HCT116 (cell line): ENCODE data around the gene OPCML. TPM values are rescaled to one million over a fixed set of nuclear protein-coding genes. Genes with fewer than 3 reads are reported as not detected.

Experiments
- ATAC-seq: fragments of 200-7000 bp; cut with Tn5 transposase; 2 replicates; pipeline ENCODE4 v1.9.1; 2020; ENCODE audit warnings: mild to moderate bottlenecking, moderate library complexity
- BruUV-seq: library from RNA; stranded (reverse); fragments of 400-500 nt; replicated peaks from 2 replicates; lab custom pipeline; 2021; lab: Mats Ljungman, UMichigan
- CTCF ChIA-PET: fragments of 300-600 bp; sonication (Branson Sonifier 250); formaldehyde crosslinking; loops from one replicate; lab custom pipeline; 2021; ENCODE audit warnings: antibody characterized with exemption; lab: Charles Lee
- POLR2A ChIA-PET: fragments of 300-600, 350-600 bp; sonication (Branson Sonifier 250); formaldehyde crosslinking; loops from one replicate; lab custom pipeline; 2021; ENCODE audit warnings: antibody characterized with exemption; lab: Charles Lee
- RAD21 ChIA-PET, 2 experiments: fragments of 300-600 bp; sonication (Branson Sonifier 250); formaldehyde crosslinking; loops; one replicate each; lab custom pipeline; 2023; ENCODE audit warnings: low total read pairs in 2 of 2; ENCODE audit not compliant: uncharacterized antibody in 2 of 2, unreplicated experiment in 2 of 2, low non-redundant PET in 1 of 2; lab: Charles Lee
- DNase-seq: peaks from one replicate; pipeline ENCODE4 v3.0.0-alpha.2; 2010; ENCODE audit warnings: low read depth, low spot score
- H2AFZ ChIP-seq: fragments of 200-600 bp; shearing (Covaris generic), sonication (generic); 2 replicates; pipeline ENCODE4 v1.6.1; 2017; ENCODE audit warnings: low read depth, mixed run types, mixed read lengths, antibody characterized with exemption, low read length; ENCODE audit not compliant: poor library complexity, severe bottlenecking
- H3K27ac ChIP-seq: 2 replicates; pipeline ENCODE4 v1.5.1; 2012; ENCODE audit warnings: low read depth, low read length
- H3K27me3 ChIP-seq: fragments of 200-600 bp; sonication (generic); 2 replicates; pipeline ENCODE4 v1.6.1; 2016; ENCODE audit warnings: mixed run types, low read length, mixed read lengths; ENCODE audit not compliant: insufficient read depth
- H3K36me3 ChIP-seq, 2 experiments: fragments of 200-500 bp in 1 of 2; fragments of 200-600 bp in 1 of 2; sonication (Bioruptor generic) in 1 of 2; sonication (generic) in 1 of 2; 2 replicates each; pipeline versions ENCODE4 v1.5.1 to v1.6.1; 2014 to 2016; ENCODE audit warnings: low read length in 2 of 2, inconsistent platforms in 1 of 2, mixed read lengths in 1 of 2, mixed run types in 1 of 2; ENCODE audit not compliant: insufficient read depth in 2 of 2, control insufficient read depth in 1 of 2
- H3K4me1 ChIP-seq, 2 experiments: fragments of 200-600 bp in 1 of 2; sonication (generic) in 1 of 2; 2 replicates each; pipeline versions ENCODE4 v1.5.1 to v1.6.1; 2012 to 2017; ENCODE audit warnings: low read length in 2 of 2, inconsistent platforms in 1 of 2, mild to moderate bottlenecking in 1 of 2, mixed read lengths in 1 of 2, mixed run types in 1 of 2, moderate library complexity in 1 of 2; ENCODE audit not compliant: insufficient read depth in 2 of 2, control insufficient read depth in 1 of 2
- H3K4me2 ChIP-seq: fragments of 200-600 bp; sonication (generic); 2 replicates; pipeline ENCODE4 v1.6.1; 2017; ENCODE audit warnings: mixed run types, low read length, mixed read lengths
- H3K4me3 ChIP-seq, 2 experiments: fragments of 200-600 bp in 1 of 2; sonication (generic) in 1 of 2; replicated peaks in 1 of 2; 2 replicates each; pipeline ENCODE4 v1.5.1; 2011 to 2016; ENCODE audit warnings: low read length in 2 of 2, control low read depth in 1 of 2, low read depth in 1 of 2, mild to moderate bottlenecking in 1 of 2, mixed read lengths in 1 of 2, mixed run types in 1 of 2
- H3K79me2 ChIP-seq: fragments of 200-600 bp; sonication (generic); 2 replicates; pipeline ENCODE4 v1.6.1; 2017; ENCODE audit warnings: mild to moderate bottlenecking, mixed run types, low read length, moderate library complexity, mixed read lengths; ENCODE audit not compliant: insufficient read depth
- H3K9ac ChIP-seq: fragments of 200-600 bp; sonication (generic); 2 replicates; pipeline ENCODE4 v1.6.1; 2016; ENCODE audit warnings: low read length, mixed read lengths
- H3K9me2 ChIP-seq: fragments of 200-600 bp; sonication (generic), shearing (Covaris generic); 2 replicates; pipeline ENCODE4 v1.6.1; 2017; ENCODE audit warnings: mixed run types, mild to moderate bottlenecking, moderate library complexity; ENCODE audit not compliant: insufficient read depth
- H3K9me3 ChIP-seq, 2 experiments: fragments of 200-500 bp in 1 of 2; fragments of 200-600 bp in 1 of 2; sonication (Bioruptor generic) in 1 of 2; sonication (generic) in 1 of 2; 2 replicates each; pipeline ENCODE4 v1.6.1; 2014 to 2017; ENCODE audit warnings: low read length in 2 of 2, mixed read lengths in 2 of 2, inconsistent platforms in 1 of 2, low read depth in 1 of 2, mild to moderate bottlenecking in 1 of 2, mixed run types in 1 of 2, moderate library complexity in 1 of 2; ENCODE audit not compliant: control insufficient read depth in 1 of 2, insufficient read depth in 1 of 2
- H4K20me1 ChIP-seq: fragments of 200-600 bp; sonication (generic), shearing (Covaris generic); 2 replicates; pipeline ENCODE4 v1.6.1; 2017; ENCODE audit warnings: mixed run types, mild to moderate bottlenecking, moderate library complexity; ENCODE audit not compliant: insufficient read depth
- ATF3 ChIP-seq: IDR thresholded peaks from 2 replicates; pipeline ENCODE4 v1.6.1; 2012
- CBX3 ChIP-seq: IDR thresholded peaks from 2 replicates; pipeline ENCODE4 v1.6.1; 2012; ENCODE audit warnings: low read depth
- CEBPB ChIP-seq: IDR thresholded peaks from 2 replicates; pipeline ENCODE4 v1.6.1; 2012; ENCODE audit warnings: low read depth
- EGR1 ChIP-seq: IDR thresholded peaks from 2 replicates; pipeline ENCODE4 v1.6.1; 2012; ENCODE audit warnings: low read depth
- ELF1 ChIP-seq: IDR thresholded peaks from 2 replicates; pipeline ENCODE4 v1.6.1; 2012; ENCODE audit warnings: low read depth, borderline replicate concordance
- EZH2 ChIP-seq: fragments of 200-600 bp; sonication (generic); IDR thresholded peaks from 2 replicates; pipeline ENCODE4 v1.6.1; 2017; ENCODE audit warnings: antibody characterized with exemption, mixed run types
- EZH2phosphoT487 ChIP-seq: fragments of 200-600 bp; IDR thresholded peaks from 2 replicates; pipeline ENCODE4 v1.6.1; 2018; ENCODE audit warnings: antibody characterized with exemption, borderline replicate concordance
- MAX ChIP-seq: IDR thresholded peaks from 2 replicates; pipeline ENCODE4 v1.6.1; 2012
- POLR2AphosphoS5 ChIP-seq: IDR thresholded peaks from 2 replicates; pipeline ENCODE4 v1.6.1; 2011; ENCODE audit warnings: mild to moderate bottlenecking, low read depth, low read length, moderate library complexity
- RAD21 ChIP-seq: IDR thresholded peaks from 2 replicates; pipeline ENCODE4 v1.6.1; 2012; ENCODE audit warnings: low read depth, mild to moderate bottlenecking
- SIN3A ChIP-seq: IDR thresholded peaks from 2 replicates; pipeline ENCODE4 v1.6.1; 2012; ENCODE audit warnings: low read depth
- SP1 ChIP-seq: IDR thresholded peaks from 2 replicates; pipeline ENCODE4 v1.6.1; 2012; ENCODE audit warnings: low read depth
- YY1 ChIP-seq: IDR thresholded peaks from 2 replicates; pipeline ENCODE4 v1.6.1; 2011; ENCODE audit warnings: low read length, low read depth, moderate library complexity, mild to moderate bottlenecking; ENCODE audit not compliant: insufficient replicate concordance; ENCODE audit errors: extremely low read depth
- ZNF274 ChIP-seq: fragments of 200-500 bp; sonication (Bioruptor generic); IDR thresholded peaks from 2 replicates; pipeline ENCODE4 v1.6.1; 2014; ENCODE audit warnings: mild to moderate bottlenecking, low read depth, low read length, inconsistent platforms
- intact Hi-C: fragments of 100-400 bp; cut with micrococcal nuclease; formaldehyde crosslinking; loops from 2 replicates; pipeline ENCODE4 v1.10.0; 2022
- total RNA-seq: library from RNA; stranded (reverse); gene quantifications from one replicate; pipeline ENCODE4 v1.2.1, GENCODE V29; 2021; ENCODE audit not compliant: unreplicated experiment
- TF ChIP-seq, protein P1 (sequence below), 3 experiments: fragments of 200-600 bp in 1 of 3; sonication (generic) in 1 of 3; IDR thresholded peaks in 2 of 3; conservative IDR thresholded peaks in 1 of 3; 2 replicates each; pipeline ENCODE4 v1.5.1; 2012 to 2017; ENCODE audit warnings: low read depth in 2 of 3, low read length in 2 of 3, antibody characterized with exemption in 1 of 3, borderline replicate concordance in 1 of 3, control low read depth in 1 of 3, mild to moderate bottlenecking in 1 of 3, mixed read lengths in 1 of 3, mixed run types in 1 of 3, moderate library complexity in 1 of 3; ENCODE audit not compliant: insufficient read depth in 1 of 3
- TF ChIP-seq, protein P2 (sequence below): IDR thresholded peaks from 2 replicates; pipeline ENCODE4 v1.6.1; 2011; ENCODE audit warnings: mild to moderate bottlenecking, low read length, moderate library complexity; ENCODE audit not compliant: insufficient replicate concordance; ENCODE audit errors: extremely low read depth
- TF ChIP-seq, protein P3 (sequence below): IDR thresholded peaks from 2 replicates; pipeline ENCODE4 v1.6.1; 2012; ENCODE audit warnings: low read depth

The OPCML gene
- total RNA-seq, 1 experiment from 2014 or later = not detected

GRCh38 chr11:133343951-133344350 is 188.3 kb downstream of the OPCML start:
- Histone ChIP-seq H3K9ac (no peak overlapping the region), H3K9me3 (peaks cover 0 to 29% of the 10 kb centered on the region in 2 experiments; a peak in 2 of 4 replicates), H3K4me2 (no peak overlapping the region), H3K27me3 (no peaks in the 10 kb centered on the region), H3K4me1 (no peaks in the 10 kb centered on the region), H3K9me2 (no peaks in the 10 kb centered on the region), H3K4me3 (no peak overlapping the region), H3K79me2 (no peaks in the 10 kb centered on the region), H4K20me1 (no peaks in the 10 kb centered on the region), H3K27ac (no peak overlapping the region), H2AFZ (no peak overlapping the region), H3K36me3 (no peaks in the 10 kb centered on the region)
- DNase-seq = no peak
- CTCF ChIA-PET = no interaction called here
- POLR2A ChIA-PET = no interaction called here
- RAD21 ChIA-PET = no interaction called here
- TF ChIP-seq SIN3A (no peak), ZNF274 (no peak), EZH2phosphoT487 (no peak), SP1 (no peak), MAX (no peak), YY1 (no peak), EZH2 (no peak), POLR2AphosphoS5 (no peak), RAD21 (no peak), CBX3 (no peak), ELF1 (no peak), ATF3 (no peak), CEBPB (no peak), EGR1 (no peak)
- TF ChIP-seq, protein P1, sequence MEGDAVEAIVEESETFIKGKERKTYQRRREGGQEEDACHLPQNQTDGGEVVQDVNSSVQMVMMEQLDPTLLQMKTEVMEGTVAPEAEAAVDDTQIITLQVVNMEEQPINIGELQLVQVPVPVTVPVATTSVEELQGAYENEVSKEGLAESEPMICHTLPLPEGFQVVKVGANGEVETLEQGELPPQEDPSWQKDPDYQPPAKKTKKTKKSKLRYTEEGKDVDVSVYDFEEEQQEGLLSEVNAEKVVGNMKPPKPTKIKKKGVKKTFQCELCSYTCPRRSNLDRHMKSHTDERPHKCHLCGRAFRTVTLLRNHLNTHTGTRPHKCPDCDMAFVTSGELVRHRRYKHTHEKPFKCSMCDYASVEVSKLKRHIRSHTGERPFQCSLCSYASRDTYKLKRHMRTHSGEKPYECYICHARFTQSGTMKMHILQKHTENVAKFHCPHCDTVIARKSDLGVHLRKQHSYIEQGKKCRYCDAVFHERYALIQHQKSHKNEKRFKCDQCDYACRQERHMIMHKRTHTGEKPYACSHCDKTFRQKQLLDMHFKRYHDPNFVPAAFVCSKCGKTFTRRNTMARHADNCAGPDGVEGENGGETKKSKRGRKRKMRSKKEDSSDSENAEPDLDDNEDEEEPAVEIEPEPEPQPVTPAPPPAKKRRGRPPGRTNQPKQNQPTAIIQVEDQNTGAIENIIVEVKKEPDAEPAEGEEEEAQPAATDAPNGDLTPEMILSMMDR (IDR thresholded peaks at IDR 0.05 in 2 of 3, conservative IDR thresholded peaks at IDR 0.05 in 1 of 3; ENCODE audit: borderline replicate concordance in 1 of 3, insufficient read depth in 1 of 3, low read depth in 2 of 3, low read length in 2 of 3) = no peak
- TF ChIP-seq, protein P2, sequence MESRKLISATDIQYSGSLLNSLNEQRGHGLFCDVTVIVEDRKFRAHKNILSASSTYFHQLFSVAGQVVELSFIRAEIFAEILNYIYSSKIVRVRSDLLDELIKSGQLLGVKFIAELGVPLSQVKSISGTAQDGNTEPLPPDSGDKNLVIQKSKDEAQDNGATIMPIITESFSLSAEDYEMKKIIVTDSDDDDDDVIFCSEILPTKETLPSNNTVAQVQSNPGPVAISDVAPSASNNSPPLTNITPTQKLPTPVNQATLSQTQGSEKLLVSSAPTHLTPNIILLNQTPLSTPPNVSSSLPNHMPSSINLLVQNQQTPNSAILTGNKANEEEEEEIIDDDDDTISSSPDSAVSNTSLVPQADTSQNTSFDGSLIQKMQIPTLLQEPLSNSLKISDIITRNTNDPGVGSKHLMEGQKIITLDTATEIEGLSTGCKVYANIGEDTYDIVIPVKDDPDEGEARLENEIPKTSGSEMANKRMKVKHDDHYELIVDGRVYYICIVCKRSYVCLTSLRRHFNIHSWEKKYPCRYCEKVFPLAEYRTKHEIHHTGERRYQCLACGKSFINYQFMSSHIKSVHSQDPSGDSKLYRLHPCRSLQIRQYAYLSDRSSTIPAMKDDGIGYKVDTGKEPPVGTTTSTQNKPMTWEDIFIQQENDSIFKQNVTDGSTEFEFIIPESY = no peak
- TF ChIP-seq, protein P3, sequence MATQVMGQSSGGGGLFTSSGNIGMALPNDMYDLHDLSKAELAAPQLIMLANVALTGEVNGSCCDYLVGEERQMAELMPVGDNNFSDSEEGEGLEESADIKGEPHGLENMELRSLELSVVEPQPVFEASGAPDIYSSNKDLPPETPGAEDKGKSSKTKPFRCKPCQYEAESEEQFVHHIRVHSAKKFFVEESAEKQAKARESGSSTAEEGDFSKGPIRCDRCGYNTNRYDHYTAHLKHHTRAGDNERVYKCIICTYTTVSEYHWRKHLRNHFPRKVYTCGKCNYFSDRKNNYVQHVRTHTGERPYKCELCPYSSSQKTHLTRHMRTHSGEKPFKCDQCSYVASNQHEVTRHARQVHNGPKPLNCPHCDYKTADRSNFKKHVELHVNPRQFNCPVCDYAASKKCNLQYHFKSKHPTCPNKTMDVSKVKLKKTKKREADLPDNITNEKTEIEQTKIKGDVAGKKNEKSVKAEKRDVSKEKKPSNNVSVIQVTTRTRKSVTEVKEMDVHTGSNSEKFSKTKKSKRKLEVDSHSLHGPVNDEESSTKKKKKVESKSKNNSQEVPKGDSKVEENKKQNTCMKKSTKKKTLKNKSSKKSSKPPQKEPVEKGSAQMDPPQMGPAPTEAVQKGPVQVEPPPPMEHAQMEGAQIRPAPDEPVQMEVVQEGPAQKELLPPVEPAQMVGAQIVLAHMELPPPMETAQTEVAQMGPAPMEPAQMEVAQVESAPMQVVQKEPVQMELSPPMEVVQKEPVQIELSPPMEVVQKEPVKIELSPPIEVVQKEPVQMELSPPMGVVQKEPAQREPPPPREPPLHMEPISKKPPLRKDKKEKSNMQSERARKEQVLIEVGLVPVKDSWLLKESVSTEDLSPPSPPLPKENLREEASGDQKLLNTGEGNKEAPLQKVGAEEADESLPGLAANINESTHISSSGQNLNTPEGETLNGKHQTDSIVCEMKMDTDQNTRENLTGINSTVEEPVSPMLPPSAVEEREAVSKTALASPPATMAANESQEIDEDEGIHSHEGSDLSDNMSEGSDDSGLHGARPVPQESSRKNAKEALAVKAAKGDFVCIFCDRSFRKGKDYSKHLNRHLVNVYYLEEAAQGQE = no peak
- no TSS peak for BruUV-seq
- intact Hi-C loops = no loop called here
- ATAC-seq = no peak
